HepG2 (cell line): Measurements from ENCODE around the gene SLC13A5. TPM values are rescaled to one million over a fixed set of nuclear protein-coding genes. Genes with fewer than 3 reads are reported as not detected.
A peak's percentile ranks its signal among the peaks of the same experiment; 100 is the strongest.

Experiments used
- ADNP ChIP-seq: sonication (generic); formaldehyde crosslinking; IDR thresholded peaks from 2 replicates; pipeline ENCODE4 v1.4.0; 2020; ENCODE audit warnings: missing genetic modification reagents
- ASH2L ChIP-seq: fragments of 300-600, 200-600 bp; sonication (generic); IDR thresholded peaks from 2 replicates; pipeline ENCODE4 v1.7.0; 2017; ENCODE audit warnings: low read depth, mild to moderate bottlenecking, moderate library complexity, mixed read lengths, low read length; ENCODE audit not compliant: insufficient read length
- CC2D1A ChIP-seq: sonication (generic); formaldehyde crosslinking; IDR thresholded peaks from 2 replicates; pipeline ENCODE4 v1.8.1; 2023; ENCODE audit warnings: mild to moderate bottlenecking, missing genetic modification reagents
- DMAP1 ChIP-seq: IDR thresholded peaks from 2 replicates; pipeline ENCODE4 v1.6.1; 2016
- JDP2 ChIP-seq: sonication (generic); formaldehyde crosslinking; IDR thresholded peaks from 2 replicates; pipeline ENCODE4 v1.8.1; 2022; ENCODE audit warnings: missing genetic modification reagents, borderline replicate concordance
- KLF9 ChIP-seq: IDR thresholded peaks from 2 replicates; pipeline ENCODE4 v1.6.1; 2016; ENCODE audit warnings: low read depth
- MED8 ChIP-seq: sonication (generic); formaldehyde crosslinking; IDR thresholded peaks from 2 replicates; pipeline ENCODE4 v1.8.1; 2023; ENCODE audit warnings: mild to moderate bottlenecking, missing genetic modification reagents; ENCODE audit not compliant: insufficient replicate concordance
- NFE2L1 ChIP-seq: sonication (generic); formaldehyde crosslinking; IDR thresholded peaks from 2 replicates; pipeline ENCODE4 v1.4.0; 2020; ENCODE audit warnings: missing genetic modification reagents, mild to moderate bottlenecking, borderline replicate concordance
- NFYB ChIP-seq: sonication (generic); formaldehyde crosslinking; IDR thresholded peaks from 2 replicates; pipeline ENCODE4 v1.4.0; 2020; ENCODE audit warnings: missing genetic modification reagents
- RBM39 ChIP-seq: fragments of 200-400 bp; formaldehyde crosslinking; IDR thresholded peaks from one replicate; pipeline ENCODE4 v1.6.1; 2018; ENCODE audit warnings: antibody characterized with exemption, mild to moderate bottlenecking, low read depth, low read length; ENCODE audit not compliant: poor library complexity, severe bottlenecking
- SNRNP70 ChIP-seq: fragments of 200-400 bp; formaldehyde crosslinking; IDR thresholded peaks from 2 replicates; pipeline ENCODE4 v1.6.1; 2017; ENCODE audit warnings: mild to moderate bottlenecking, low read depth, low read length, moderate library complexity
- SUZ12 ChIP-seq: fragments of 150-350 bp; IDR thresholded peaks from 2 replicates; pipeline ENCODE4 v1.6.1; 2014; ENCODE audit warnings: low read depth, low read length
- THYN1 ChIP-seq: sonication (generic); formaldehyde crosslinking; IDR thresholded peaks from 2 replicates; pipeline ENCODE4 v1.8.1; 2023; ENCODE audit warnings: low read depth, mild to moderate bottlenecking, moderate library complexity, missing genetic modification reagents, borderline replicate concordance
- TOPORS ChIP-seq: sonication (generic); formaldehyde crosslinking; IDR thresholded peaks from 2 replicates; pipeline ENCODE4 v1.8.0; 2023; ENCODE audit warnings: mild to moderate bottlenecking, missing genetic modification reagents
- ZMYM2 ChIP-seq: sonication (generic); formaldehyde crosslinking; IDR thresholded peaks from 2 replicates; pipeline ENCODE4 v1.8.0; 2022; ENCODE audit warnings: mild to moderate bottlenecking, missing genetic modification reagents
- ZNF138 ChIP-seq: sonication (generic); formaldehyde crosslinking; IDR thresholded peaks from 2 replicates; pipeline ENCODE4 v1.5.0; 2020; ENCODE audit warnings: mild to moderate bottlenecking, low read depth, missing genetic modification reagents
- ZNF329 ChIP-seq: sonication (generic); formaldehyde crosslinking; IDR thresholded peaks from 2 replicates; pipeline ENCODE4 v1.9.0; 2021; ENCODE audit warnings: low read depth, mild to moderate bottlenecking, missing genetic modification reagents
- ZNF484 ChIP-seq: sonication (generic); formaldehyde crosslinking; IDR thresholded peaks from 2 replicates; pipeline ENCODE4 v1.5.1; 2020; ENCODE audit warnings: mild to moderate bottlenecking, low read depth, missing genetic modification reagents, borderline replicate concordance
- ZNF605 ChIP-seq: sonication (generic); formaldehyde crosslinking; IDR thresholded peaks from 2 replicates; pipeline ENCODE4 v1.8.0; 2022; ENCODE audit warnings: mild to moderate bottlenecking, missing genetic modification reagents
- ZNF703 ChIP-seq: sonication (generic); formaldehyde crosslinking; IDR thresholded peaks from 2 replicates; pipeline ENCODE4 v1.5.1; 2020; ENCODE audit warnings: missing genetic modification reagents, mild to moderate bottlenecking, moderate library complexity, borderline replicate concordance
- ZNF782 ChIP-seq: sonication (generic); formaldehyde crosslinking; IDR thresholded peaks from 2 replicates; pipeline ENCODE4 v1.4.0; 2020; ENCODE audit warnings: missing genetic modification reagents, mild to moderate bottlenecking, borderline replicate concordance
- polyA plus RNA-seq, 8 experiments: library from polyadenylated mRNA; depleted of rRNA in 3 of 8; stranded (reverse) in 7 of 8; unstranded in 1 of 8; fragments of >200 nt; fragmentation: Illumina TruSeq in 4 of 8; extraction: Trizol in 4 of 8; gene quantifications; 2 replicates each; pipeline versions ENCODE4 v1.2.1 to v1.2.3, GENCODE V29; 2011 to 2016; ENCODE audit warnings: low read depth in 4 of 8, missing spikeins in 1 of 8, mixed read lengths in 1 of 8; ENCODE audit not compliant: insufficient read depth in 1 of 8
- total RNA-seq, 5 experiments: library from RNA; depleted of rRNA; stranded (reverse); fragments of >200 nt; fragmentation: Illumina TruSeq; extraction: Trizol; gene quantifications; 2 replicates each; pipeline ENCODE4 v1.2.3, GENCODE V29; 2016; ENCODE audit warnings: low read depth in 1 of 5
- TF ChIP-seq, protein P1 (sequence below), 2 experiments: sonication (generic) in 1 of 2; formaldehyde crosslinking in 1 of 2; IDR thresholded peaks; 2 replicates each; pipeline versions ENCODE4 v1.6.1 to v1.9.0; 2014 to 2022; ENCODE audit warnings: antibody characterized with exemption in 1 of 2, borderline replicate concordance in 1 of 2, inconsistent platforms in 1 of 2, low read depth in 1 of 2, missing genetic modification reagents in 1 of 2
- TF ChIP-seq, protein P2 (sequence below): sonication (generic); formaldehyde crosslinking; IDR thresholded peaks from 2 replicates; pipeline ENCODE4 v1.5.1; 2020; ENCODE audit warnings: missing genetic modification reagents, mild to moderate bottlenecking, borderline replicate concordance

SLC13A5 gene
- total and polyA plus RNA-seq, 2 of the 13 experiments (the other 11 are each of a cell fraction or from before 2014, with no cell fraction given), result 42.8 to 310 TPM

DNA sequence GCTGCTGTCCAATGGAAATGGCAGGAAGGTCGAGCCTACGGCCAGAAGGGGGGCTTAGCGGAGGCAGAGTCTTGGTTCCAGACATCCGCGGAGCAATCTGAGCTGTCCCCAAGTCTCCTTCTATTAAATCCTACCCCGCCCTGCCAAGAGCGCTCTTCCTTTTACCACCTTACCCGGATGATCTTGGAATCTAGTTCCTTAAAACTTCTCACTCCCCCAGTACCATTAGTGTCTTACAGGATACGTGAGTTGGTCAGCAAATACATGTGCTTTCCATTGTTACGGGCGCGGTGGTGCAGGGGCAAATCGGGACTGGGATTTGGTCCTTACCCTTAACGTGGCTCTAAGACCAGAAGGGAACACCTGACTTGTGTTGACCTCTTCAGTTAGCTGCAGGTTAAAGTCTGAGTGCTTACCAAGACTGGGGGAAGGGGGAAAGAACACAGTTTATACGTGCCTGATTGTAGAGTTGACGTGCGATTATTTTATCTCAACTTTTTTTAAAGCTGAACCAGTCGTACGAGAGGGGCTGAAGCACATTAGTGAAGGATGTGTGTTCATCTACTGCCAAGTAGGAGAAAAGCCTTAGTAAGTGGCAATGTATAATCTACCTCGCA is 71.8 kb downstream of the SLC13A5 start (continued):
- no peak for TF ChIP-seq THYN1
- peak; percentile 36 for TF ChIP-seq ASH2L
- peak; percentile 54; the same call in 1 of the 2 replicates for TF ChIP-seq ZNF703 (CRISPR knock-in tag)
- no peak for TF ChIP-seq ZNF329 (CRISPR knock-in tag)
- TF ChIP-seq RBM39, result no peak
- TF ChIP-seq JDP2 (CRISPR knock-in tag), result no peak
- peak; percentile 53 for TF ChIP-seq ZNF605
- TF ChIP-seq NFE2L1 (CRISPR knock-in tag), result no peak
- TF ChIP-seq, protein P1, sequence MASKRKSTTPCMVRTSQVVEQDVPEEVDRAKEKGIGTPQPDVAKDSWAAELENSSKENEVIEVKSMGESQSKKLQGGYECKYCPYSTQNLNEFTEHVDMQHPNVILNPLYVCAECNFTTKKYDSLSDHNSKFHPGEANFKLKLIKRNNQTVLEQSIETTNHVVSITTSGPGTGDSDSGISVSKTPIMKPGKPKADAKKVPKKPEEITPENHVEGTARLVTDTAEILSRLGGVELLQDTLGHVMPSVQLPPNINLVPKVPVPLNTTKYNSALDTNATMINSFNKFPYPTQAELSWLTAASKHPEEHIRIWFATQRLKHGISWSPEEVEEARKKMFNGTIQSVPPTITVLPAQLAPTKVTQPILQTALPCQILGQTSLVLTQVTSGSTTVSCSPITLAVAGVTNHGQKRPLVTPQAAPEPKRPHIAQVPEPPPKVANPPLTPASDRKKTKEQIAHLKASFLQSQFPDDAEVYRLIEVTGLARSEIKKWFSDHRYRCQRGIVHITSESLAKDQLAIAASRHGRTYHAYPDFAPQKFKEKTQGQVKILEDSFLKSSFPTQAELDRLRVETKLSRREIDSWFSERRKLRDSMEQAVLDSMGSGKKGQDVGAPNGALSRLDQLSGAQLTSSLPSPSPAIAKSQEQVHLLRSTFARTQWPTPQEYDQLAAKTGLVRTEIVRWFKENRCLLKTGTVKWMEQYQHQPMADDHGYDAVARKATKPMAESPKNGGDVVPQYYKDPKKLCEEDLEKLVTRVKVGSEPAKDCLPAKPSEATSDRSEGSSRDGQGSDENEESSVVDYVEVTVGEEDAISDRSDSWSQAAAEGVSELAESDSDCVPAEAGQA (IDR thresholded peaks at IDR 0.05; ENCODE audit: low read depth), result no peak
- TF ChIP-seq, protein P1 (CRISPR knock-in tag; IDR thresholded peaks at IDR 0.05; ENCODE audit: borderline replicate concordance), result no peak; the same call in 1 of the 2 replicates
- TF ChIP-seq NFYB (CRISPR knock-in tag), result 0 out of 2 replicates have a peak, but pooled peaks have one; percentile 7
- TF ChIP-seq MED8 (CRISPR knock-in tag), result no peak
- 0 out of 2 replicates have a peak, but pooled peaks have one; percentile 18 for TF ChIP-seq DMAP1
- no peak for TF ChIP-seq CC2D1A (CRISPR knock-in tag)
- TF ChIP-seq ZNF138 (CRISPR knock-in tag), result no peak
- TF ChIP-seq SNRNP70, result no peak
- TF ChIP-seq ZMYM2 (CRISPR knock-in tag), result no peak
- no peak for TF ChIP-seq ADNP
- TF ChIP-seq, protein P2, sequence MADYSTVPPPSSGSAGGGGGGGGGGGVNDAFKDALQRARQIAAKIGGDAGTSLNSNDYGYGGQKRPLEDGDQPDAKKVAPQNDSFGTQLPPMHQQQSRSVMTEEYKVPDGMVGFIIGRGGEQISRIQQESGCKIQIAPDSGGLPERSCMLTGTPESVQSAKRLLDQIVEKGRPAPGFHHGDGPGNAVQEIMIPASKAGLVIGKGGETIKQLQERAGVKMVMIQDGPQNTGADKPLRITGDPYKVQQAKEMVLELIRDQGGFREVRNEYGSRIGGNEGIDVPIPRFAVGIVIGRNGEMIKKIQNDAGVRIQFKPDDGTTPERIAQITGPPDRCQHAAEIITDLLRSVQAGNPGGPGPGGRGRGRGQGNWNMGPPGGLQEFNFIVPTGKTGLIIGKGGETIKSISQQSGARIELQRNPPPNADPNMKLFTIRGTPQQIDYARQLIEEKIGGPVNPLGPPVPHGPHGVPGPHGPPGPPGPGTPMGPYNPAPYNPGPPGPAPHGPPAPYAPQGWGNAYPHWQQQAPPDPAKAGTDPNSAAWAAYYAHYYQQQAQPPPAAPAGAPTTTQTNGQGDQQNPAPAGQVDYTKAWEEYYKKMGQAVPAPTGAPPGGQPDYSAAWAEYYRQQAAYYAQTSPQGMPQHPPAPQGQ (CRISPR knock-in tag), result no peak
- no peak for TF ChIP-seq ZNF484
- TF ChIP-seq ZNF782 (CRISPR knock-in tag), result no peak
- TF ChIP-seq SUZ12, result no peak
- TF ChIP-seq TOPORS (CRISPR knock-in tag), result no peak
- TF ChIP-seq KLF9, result no peak
